HEK293T (cell line): ENCODE data around the gene SMARCA5.

Experiments used
- CTCF ChIA-PET: fragments of 350-600 bp; formaldehyde crosslinking; extraction: SDS; loops from one replicate; lab custom pipeline; 2021; ENCODE audit warnings: antibody characterized with exemption, inconsistent platforms; lab: Yijun Ruan, JAX
- POLR2A ChIA-PET: fragments of 350-600 bp; formaldehyde crosslinking; extraction: SDS; loops from one replicate; lab custom pipeline; 2020; ENCODE audit warnings: antibody characterized with exemption, inconsistent platforms; lab: Yijun Ruan, JAX
- DNase-seq: peaks from one replicate; pipeline ENCODE4 v3.0.0; 2012; ENCODE audit warnings: mixed read lengths; ENCODE audit errors: extremely low spot score
- ARNT ChIP-seq: fragments of 450-650 bp; IDR thresholded peaks from 2 replicates; pipeline ENCODE4 v1.6.1; 2017; ENCODE audit warnings: mild to moderate bottlenecking
- BHLHE40 ChIP-seq: fragments of 450-650 bp; IDR thresholded peaks from 2 replicates; pipeline ENCODE4 v1.6.1; 2016; ENCODE audit warnings: mild to moderate bottlenecking, moderate library complexity, borderline replicate concordance
- CTBP1 ChIP-seq: fragments of 450-650 bp; IDR thresholded peaks from 2 replicates; pipeline ENCODE4 v1.6.1; 2016; ENCODE audit warnings: borderline replicate concordance
- ELF4 ChIP-seq: fragments of 450-650 bp; IDR thresholded peaks from 2 replicates; pipeline ENCODE4 v1.6.1; 2017; ENCODE audit warnings: antibody characterized with exemption
- FOXA1 ChIP-seq: fragments of 450-650 bp; IDR thresholded peaks from 2 replicates; pipeline ENCODE4 v1.6.1; 2016; ENCODE audit warnings: mild to moderate bottlenecking
- FOXK2 ChIP-seq: fragments of 450-650 bp; IDR thresholded peaks from 2 replicates; pipeline ENCODE4 v1.6.1; 2016; ENCODE audit warnings: mild to moderate bottlenecking
- FOXM1 ChIP-seq: fragments of 450-650 bp; IDR thresholded peaks from 2 replicates; pipeline ENCODE4 v1.6.1; 2017; ENCODE audit warnings: mild to moderate bottlenecking, borderline replicate concordance
- HDGF ChIP-seq: fragments of 450-650 bp; IDR thresholded peaks from 2 replicates; pipeline ENCODE4 v1.6.1; 2017; ENCODE audit warnings: antibody characterized with exemption, borderline replicate concordance
- L3MBTL2 ChIP-seq: fragments of 450-650 bp; conservative IDR thresholded peaks from 2 replicates; pipeline ENCODE4 v1.6.1; 2016; ENCODE audit warnings: mild to moderate bottlenecking
- LEF1 ChIP-seq: fragments of 450-650 bp; IDR thresholded peaks from 2 replicates; pipeline ENCODE4 v1.6.1; 2017; ENCODE audit warnings: mild to moderate bottlenecking, borderline replicate concordance
- NFRKB ChIP-seq: fragments of 450-650 bp; IDR thresholded peaks from 2 replicates; pipeline ENCODE4 v1.6.1; 2016; ENCODE audit warnings: mild to moderate bottlenecking, moderate library complexity
- PKNOX1 ChIP-seq: fragments of 450-650 bp; IDR thresholded peaks from 2 replicates; pipeline ENCODE4 v1.6.1; 2016
- SP1 ChIP-seq: fragments of 450-650 bp; IDR thresholded peaks from 2 replicates; pipeline ENCODE4 v1.6.1; 2017
- SUZ12 ChIP-seq: fragments of 450-650 bp; IDR thresholded peaks from 2 replicates; pipeline ENCODE4 v1.6.1; 2016; ENCODE audit warnings: mild to moderate bottlenecking
- TARDBP ChIP-seq: fragments of 450-650 bp; IDR thresholded peaks from 2 replicates; pipeline ENCODE4 v1.6.1; 2016
- ZNF384 ChIP-seq: fragments of 450-650 bp; IDR thresholded peaks from 2 replicates; pipeline ENCODE4 v1.6.1; 2016

The SMARCA5 gene

GRCh38 chr4:143513314-143514168 lies at the start of gene SMARCA5:
Gene SMARCA5, plus strand, starts transcription at chr4:143513702. Its CDS starts 223 bp downstream, at chr4:143513925.
- POLR2A ChIA-PET: interaction anchor here (0.5 to 2.3 kb wide), 9 partner anchors 10 to 450 kb away, joined by 3 to 12 read pairs (median 3); partner anchors contain the start of gene GAB1
- CTCF ChIA-PET: no interaction called here

GRCh38 chr4:143473334-143474126 lies 40.0 kb upstream of the SMARCA5 start:
- no peak for DNase-seq
- CTCF ChIA-PET: no interaction called here
- TF ChIP-seq SP1 (no peak), PKNOX1 (no peak)
- POLR2A ChIA-PET: no interaction called here

More at GRCh38 chr4:143513314-143514168, at the start of gene SMARCA5:
- peak; percentile 60; the same call in 1 of the 2 replicates for TF ChIP-seq L3MBTL2
- TF ChIP-seq NFRKB: no peak
- peak; percentile 95 for DNase-seq

- POLR2A ChIA-PET: no interaction called here
- CTCF ChIA-PET: no interaction called here
- TF ChIP-seq LEF1: no peak
- TF ChIP-seq ELF4: no peak
- TF ChIP-seq FOXM1: no peak
- TF ChIP-seq TARDBP: no peak
- no peak for TF ChIP-seq L3MBTL2
- no peak for TF ChIP-seq HDGF
- no peak for TF ChIP-seq SUZ12
- TF ChIP-seq BHLHE40: no peak
- TF ChIP-seq ZNF384: no peak
- no peak for DNase-seq
Measured at GRCh38 chr4:143477487-143477886, 36.0 kb upstream of the SMARCA5 start.

- no peak for DNase-seq
- CTCF ChIA-PET: no interaction called here
- TF ChIP-seq TARDBP: no peak
- no peak for TF ChIP-seq LEF1
- no peak for TF ChIP-seq PKNOX1
- no peak for TF ChIP-seq FOXM1
- no peak for TF ChIP-seq BHLHE40
- no peak for TF ChIP-seq L3MBTL2
- TF ChIP-seq ARNT: no peak
- no peak for TF ChIP-seq SP1
- no peak for TF ChIP-seq FOXA1
- no peak for TF ChIP-seq SUZ12
- TF ChIP-seq ZNF384: no peak
- no peak for TF ChIP-seq NFRKB
- TF ChIP-seq CTBP1: no peak
- TF ChIP-seq FOXK2: no peak
- no peak for TF ChIP-seq ELF4
- POLR2A ChIA-PET: no interaction called here
Measured at GRCh38 chr4:143481361-143481760, 32.1 kb upstream of the SMARCA5 start.

- peak; percentile 36 for DNase-seq
- ChIA-PET CTCF (interaction anchor here (1.1 kb wide), 1 partner anchor 281 kb away, joined by 3 read pairs; no protein-coding TSS in a partner anchor), POLR2A (no interaction called here)
- peak; percentile 56; the same call in 1 of the 2 replicates for TF ChIP-seq ZNF384
- TF ChIP-seq CTBP1: no peak
- TF ChIP-seq FOXM1: no peak
- no peak for TF ChIP-seq ELF4
- TF ChIP-seq BHLHE40: no peak
Measured at GRCh38 chr4:143482840-143483239, 30.7 kb upstream of the SMARCA5 start.

- TF ChIP-seq ELF4 (no peak), CTBP1 (no peak), BHLHE40 (no peak), ARNT (no peak), ZNF384 (no peak), FOXA1 (no peak), FOXM1 (no peak), FOXK2 (no peak), L3MBTL2 (no peak)
- CTCF ChIA-PET: no interaction called here
- no peak for DNase-seq
- POLR2A ChIA-PET: no interaction called here
Measured at GRCh38 chr4:143486314-143486713, 27.2 kb upstream of the SMARCA5 start.

- ChIA-PET POLR2A (no interaction called here), CTCF (no interaction called here)
- TF ChIP-seq FOXM1: no peak
- TF ChIP-seq BHLHE40: no peak
- no peak for DNase-seq
Measured at GRCh38 chr4:143488687-143489086, 24.8 kb upstream of the SMARCA5 start.
